ENCODE measurements around the gene CASP10. TPM values are rescaled to one million over a fixed set of nuclear protein-coding genes. Genes with fewer than 3 reads are reported as not detected.
A peak's percentile ranks its signal among the peaks of the same experiment; 100 is the strongest.
"Not testable (repeated sequence)": the region's sequence is repeated elsewhere in the genome, so short reads cannot be mapped to it uniquely, and the experiment has no call there.

CASP10 gene
- total RNA-seq, 2 experiments from 2014 or later, result 47.8 to 51.3 TPM

DNA sequence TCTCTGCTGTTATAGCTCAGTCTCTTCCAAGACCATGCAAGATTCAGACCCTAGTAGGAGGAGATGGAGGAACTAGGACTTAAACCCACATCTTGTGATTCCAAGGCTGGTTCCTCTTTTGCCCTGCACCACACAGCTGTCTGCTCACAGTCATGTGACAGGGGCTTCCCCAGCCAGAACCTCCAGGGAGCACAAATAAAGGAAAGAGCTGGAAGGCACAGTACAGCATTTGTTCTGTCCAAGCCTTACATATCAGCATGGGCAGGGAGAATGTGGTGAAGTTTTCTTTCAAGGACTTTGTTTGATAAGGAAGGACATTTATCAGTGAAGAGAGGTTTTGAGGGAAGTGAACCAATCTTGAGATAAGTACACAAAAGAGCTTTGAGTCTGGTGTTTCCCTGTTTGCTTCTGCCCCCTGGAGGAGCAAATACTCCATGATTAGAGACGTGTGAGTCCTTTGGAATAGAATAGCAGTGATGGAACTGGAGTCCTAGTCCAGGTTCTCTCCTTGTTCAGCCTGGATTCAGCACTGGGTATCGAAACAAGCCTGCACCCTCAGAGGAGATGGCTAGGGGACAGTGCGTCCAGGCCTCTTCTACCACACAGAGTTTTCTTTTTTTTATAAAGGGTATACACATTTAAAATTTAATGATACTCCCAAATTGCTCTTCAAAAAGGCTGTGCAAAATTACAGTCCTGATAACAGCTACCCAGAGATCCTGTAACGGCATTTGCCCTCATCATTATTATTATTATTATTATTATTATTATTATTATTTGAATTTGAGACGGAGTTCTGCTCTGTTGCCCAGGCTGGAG, 24.6 kb upstream of the CASP10 start:
- POLR2A ChIA-PET, result interaction anchor here (0.7 to 2.2 kb wide), 14 partner anchors 10 to 294 kb away, joined by 3 to 36 read pairs (median 4); partner anchors contain the start of genes CFLAR, CLK1, HYCC2 and NDUFB3
- no peaks in the 10 kb centered on the region for H3K9me3 Mint-ChIP-seq
- H3K36me3 Mint-ChIP-seq (ENCODE audit: low read depth), result peaks cover 72% of the 10 kb centered on the region

DNA sequence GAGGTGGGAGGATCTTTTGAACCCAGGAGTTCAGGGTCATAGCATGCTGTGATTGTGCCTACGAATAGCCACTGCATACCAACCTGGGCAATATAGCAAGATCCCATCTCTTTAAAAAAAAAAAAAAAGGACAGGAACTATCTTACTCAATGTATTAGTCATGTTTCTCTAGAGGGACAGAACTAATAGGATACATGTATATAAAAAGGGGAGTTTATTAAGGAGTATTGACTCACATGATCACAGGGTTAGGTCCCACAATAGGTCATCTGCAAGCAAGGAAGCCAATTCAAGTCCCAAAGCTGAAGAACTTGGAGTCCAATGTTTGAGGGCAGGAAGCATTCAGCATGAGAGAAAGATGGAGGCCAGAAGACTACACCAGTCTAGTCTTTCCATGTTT, 18.8 kb upstream of the CASP10 start:
- Mint-ChIP-seq H3K4me3 (no peak overlapping the region), H3K27me3 (peaks cover 2% of the 10 kb centered on the region), H3K27ac (no peak overlapping the region), H3K4me1 (no peaks in the 10 kb centered on the region), H3K9me3 (peaks cover 2% of the 10 kb centered on the region), H3K36me3 (ENCODE audit: low read depth) (peaks cover 77% of the 10 kb centered on the region)
- no peak for DNase-seq
- POLR2A ChIA-PET, result interaction anchor here (2.4 to 3.2 kb wide), 2 partner anchors 10 to 47 kb away, joined by 5 to 10 read pairs; no protein-coding TSS in a partner anchor
- CTCF ChIA-PET, result interaction anchor here (1.1 kb wide), 1 partner anchor 69 kb away, joined by 3 read pairs; no protein-coding TSS in a partner anchor

More for the DNA sequence above, 24.6 kb upstream of the CASP10 start:
- Mint-ChIP-seq H3K27me3 (no peaks in the 10 kb centered on the region), H3K27ac (peak overlapping the region; percentile 50), H3K4me1 (peaks cover 15% of the 10 kb centered on the region), H3K4me3 (no peak overlapping the region)
- DNase-seq, result peak; percentile 63
- CTCF ChIA-PET, result interaction anchor here (0.6 to 2.8 kb wide), 30 partner anchors 10 to 445 kb away, joined by 3 to 47 read pairs (median 4); partner anchors contain the start of genes CASP10, CFLAR, HYCC2 and NDUFB3

DNA sequence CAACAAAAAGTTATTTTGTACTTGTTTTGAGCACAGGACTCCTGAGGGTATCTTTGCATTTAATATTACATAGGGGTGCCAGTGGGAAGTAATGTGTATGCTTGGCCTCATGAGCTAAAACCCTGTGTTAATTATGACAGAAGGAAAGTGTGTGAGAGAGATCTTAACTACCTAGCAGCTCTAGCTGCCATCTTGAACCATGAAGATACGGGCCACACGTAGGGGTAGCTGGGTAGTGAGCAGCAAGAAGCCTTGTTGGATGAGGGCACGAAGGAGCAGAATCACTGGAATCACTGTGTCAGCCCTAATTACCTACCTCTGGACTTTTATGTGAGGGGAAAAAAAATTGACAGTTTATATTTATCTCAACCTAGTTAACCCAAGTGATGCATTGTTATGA, 15.4 kb upstream of the CASP10 start:
- POLR2A ChIA-PET, result no interaction called here
- Mint-ChIP-seq H3K36me3 (ENCODE audit: low read depth) (peaks cover 52% of the 10 kb centered on the region), H3K4me1 (no peaks in the 10 kb centered on the region), H3K27ac (no peak overlapping the region), H3K4me3 (no peak overlapping the region), H3K27me3 (peaks cover 9% of the 10 kb centered on the region), H3K9me3 (peaks cover 2% of the 10 kb centered on the region)
- DNase-seq, result no peak
- CTCF ChIA-PET, result interaction anchor here (1.3 kb wide), 1 partner anchor 10 kb away, joined by 3 read pairs; no protein-coding TSS in a partner anchor

- H3K27me3 Mint-ChIP-seq, H3K9me3 Mint-ChIP-seq, CTCF ChIA-PET, H3K4me3 Mint-ChIP-seq, H3K27ac Mint-ChIP-seq, H3K4me1 Mint-ChIP-seq, DNase-seq: not testable (repeated sequence)
- peaks cover 43% of the 10 kb centered on the region for H3K36me3 Mint-ChIP-seq (ENCODE audit: low read depth)
- POLR2A ChIA-PET, result interaction anchor here (1.4 kb wide), 1 partner anchor 206 kb away, joined by 3 read pairs; no protein-coding TSS in a partner anchor
Measured at GRCh38 chr2:201168496-201168895, 14.4 kb upstream of the CASP10 start.

- peaks cover 9% of the 10 kb centered on the region for H3K27me3 Mint-ChIP-seq
- POLR2A ChIA-PET, result interaction anchor here (1.0 to 1.6 kb wide), 4 partner anchors 11 to 61 kb away, joined by 3 to 4 read pairs (median 3); no protein-coding TSS in a partner anchor
- CTCF ChIA-PET, result interaction anchor here (1.2 to 1.7 kb wide), 4 partner anchors 22 to 270 kb away, joined by 3 to 6 read pairs (median 4); no protein-coding TSS in a partner anchor
- peaks cover 20% of the 10 kb centered on the region for H3K36me3 Mint-ChIP-seq (ENCODE audit: low read depth)
- H3K9me3 Mint-ChIP-seq, result peaks cover 2% of the 10 kb centered on the region
- DNase-seq, result no peak
- no peak overlapping the region for H3K27ac Mint-ChIP-seq
- no peak overlapping the region for H3K4me3 Mint-ChIP-seq
- H3K4me1 Mint-ChIP-seq, result peaks cover 6% of the 10 kb centered on the region
Measured at GRCh38 chr2:201171259-201171814, 11.6 kb upstream of the CASP10 start.

DNA sequence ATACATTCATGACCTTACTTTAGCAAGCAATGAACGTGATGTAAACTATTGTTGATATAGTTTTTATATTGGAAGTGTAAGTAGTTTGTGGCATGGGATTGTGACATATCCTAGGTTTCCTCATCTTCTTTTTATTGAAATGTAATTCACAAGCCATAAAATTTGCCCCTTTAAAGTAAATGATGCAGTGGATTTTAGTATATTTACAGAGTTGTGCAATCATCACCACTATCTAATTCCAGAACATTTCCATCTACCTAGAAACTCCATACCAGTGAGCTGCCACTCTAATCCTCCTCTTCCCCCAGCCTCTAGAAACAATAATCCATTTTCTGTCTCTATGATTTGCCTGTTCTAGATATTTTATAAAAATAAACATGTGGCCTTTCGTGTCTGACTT, 10.7 kb upstream of the CASP10 start:
- Mint-ChIP-seq H3K4me3 (no peak overlapping the region), H3K4me1 (peaks cover 9% of the 10 kb centered on the region), H3K9me3 (peaks cover 2% of the 10 kb centered on the region), H3K27ac (no peak overlapping the region), H3K36me3 (ENCODE audit: low read depth) (peaks cover 11% of the 10 kb centered on the region), H3K27me3 (peaks cover 9% of the 10 kb centered on the region)
- CTCF ChIA-PET, result interaction anchor here (1.3 to 1.4 kb wide), 2 partner anchors 22 to 60 kb away, joined by 3 to 5 read pairs; no protein-coding TSS in a partner anchor
- DNase-seq, result no peak
- POLR2A ChIA-PET, result interaction anchor here (0.5 to 1.2 kb wide), 2 partner anchors 54 to 251 kb away, joined by 3 to 4 read pairs; no protein-coding TSS in a partner anchor

- DNase-seq, result no peak
- peaks cover 17% of the 10 kb centered on the region for H3K4me1 Mint-ChIP-seq
- peaks cover 2% of the 10 kb centered on the region for H3K9me3 Mint-ChIP-seq
- no peaks in the 10 kb centered on the region for H3K36me3 Mint-ChIP-seq (ENCODE audit: low read depth)
- ChIA-PET CTCF (no interaction called here), POLR2A (no interaction called here)
- no peak overlapping the region for H3K27ac Mint-ChIP-seq
- H3K27me3 Mint-ChIP-seq, result peaks cover 5% of the 10 kb centered on the region
- no peak overlapping the region for H3K4me3 Mint-ChIP-seq
Measured at GRCh38 chr2:201174687-201175086, 8.3 kb upstream of the CASP10 start.

DNA sequence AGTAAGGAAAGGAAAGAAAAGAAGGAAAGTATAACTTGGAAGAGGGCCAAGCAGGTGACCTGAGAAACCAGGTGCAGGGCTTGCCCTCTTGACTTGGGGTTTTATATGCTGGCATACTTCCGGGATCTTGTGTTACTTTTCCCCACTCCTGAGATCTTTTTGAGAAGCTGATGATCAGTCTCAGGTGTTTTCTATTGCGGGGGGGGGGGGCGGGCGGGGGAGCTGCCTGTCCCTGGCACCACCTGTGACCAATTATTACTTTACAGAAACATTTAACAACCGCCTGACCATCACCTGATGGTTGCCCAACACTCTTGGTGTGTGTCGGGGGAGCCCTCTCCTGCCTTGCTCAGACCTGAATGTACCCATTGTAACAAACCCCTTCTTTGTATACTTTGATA, 6.9 kb upstream of the CASP10 start:
- DNase-seq, result no peak
- Mint-ChIP-seq H3K27me3 (peaks cover 3% of the 10 kb centered on the region), H3K9me3 (peaks cover 2% of the 10 kb centered on the region), H3K27ac (no peak overlapping the region), H3K4me3 (no peak overlapping the region), H3K36me3 (ENCODE audit: low read depth) (no peaks in the 10 kb centered on the region), H3K4me1 (peaks cover 25% of the 10 kb centered on the region)
- ChIA-PET POLR2A (interaction anchor here (2.7 kb wide), 1 partner anchor 58 kb away, joined by 14 read pairs; no protein-coding TSS in a partner anchor), CTCF (interaction anchor here (0.6 to 1.4 kb wide), 3 partner anchors 56 to 270 kb away, joined by 3 to 10 read pairs (median 5); no protein-coding TSS in a partner anchor)

DNA sequence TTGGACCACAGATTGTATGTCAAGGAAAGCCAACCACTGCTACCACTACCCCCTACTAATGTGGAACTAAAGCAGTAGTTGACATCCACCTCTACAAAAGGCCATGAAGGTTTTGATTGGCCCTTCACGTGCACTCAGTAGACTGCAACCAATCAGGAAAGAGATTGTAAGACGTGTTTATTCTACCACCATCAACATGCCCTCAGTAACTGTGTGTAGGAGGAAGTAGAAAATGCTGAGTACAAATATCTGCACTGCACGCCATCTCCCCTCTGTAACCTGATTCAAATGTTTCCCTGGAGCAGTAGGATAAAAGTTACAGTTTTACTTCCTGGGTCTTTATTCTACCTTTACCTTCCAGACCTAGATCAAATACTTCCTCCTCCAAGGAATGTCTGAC, 2.9 kb upstream of the CASP10 start:
- POLR2A ChIA-PET, result interaction anchor here (5.5 kb wide), 1 partner anchor 53 kb away, joined by 160 read pairs; no protein-coding TSS in a partner anchor
- no peak overlapping the region for H3K27ac Mint-ChIP-seq
- CTCF ChIA-PET, result interaction anchor here (1.1 to 4.4 kb wide), 4 partner anchors 22 to 279 kb away, joined by 3 to 317 read pairs (median 45); no protein-coding TSS in a partner anchor
- no peak overlapping the region for H3K4me3 Mint-ChIP-seq
- no peak for DNase-seq
- H3K36me3 Mint-ChIP-seq (ENCODE audit: low read depth), result peaks cover 17% of the 10 kb centered on the region
- peaks cover 2% of the 10 kb centered on the region for H3K9me3 Mint-ChIP-seq
- no peaks in the 10 kb centered on the region for H3K27me3 Mint-ChIP-seq
- H3K4me1 Mint-ChIP-seq, result peaks cover 41% of the 10 kb centered on the region

- Mint-ChIP-seq H3K36me3 (ENCODE audit: low read depth) (peaks cover 48% of the 10 kb centered on the region), H3K9me3 (peaks cover 6% of the 10 kb centered on the region), H3K27me3 (no peaks in the 10 kb centered on the region), H3K4me1 (peaks cover 62% of the 10 kb centered on the region), H3K4me3 (peak overlapping the region; percentile 98), H3K27ac (peak overlapping the region; percentile 84)
- POLR2A ChIA-PET, result interaction anchor here (1.0 to 5.5 kb wide), 26 partner anchors 11 to 1084 kb away, joined by 3 to 160 read pairs (median 6); partner anchors contain the start of genes CASP8, CFLAR, CLK1 and HYCC2
- DNase-seq, result no peak
- CTCF ChIA-PET, result interaction anchor here (0.9 to 4.4 kb wide), 34 partner anchors 9 to 996 kb away, joined by 3 to 317 read pairs (median 4); partner anchors contain the start of genes CASP8, CFLAR, ORC2 and STRADB
Measured at GRCh38 chr2:201183365-201183727, 405 bp downstream of the CASP10 start.

DNA sequence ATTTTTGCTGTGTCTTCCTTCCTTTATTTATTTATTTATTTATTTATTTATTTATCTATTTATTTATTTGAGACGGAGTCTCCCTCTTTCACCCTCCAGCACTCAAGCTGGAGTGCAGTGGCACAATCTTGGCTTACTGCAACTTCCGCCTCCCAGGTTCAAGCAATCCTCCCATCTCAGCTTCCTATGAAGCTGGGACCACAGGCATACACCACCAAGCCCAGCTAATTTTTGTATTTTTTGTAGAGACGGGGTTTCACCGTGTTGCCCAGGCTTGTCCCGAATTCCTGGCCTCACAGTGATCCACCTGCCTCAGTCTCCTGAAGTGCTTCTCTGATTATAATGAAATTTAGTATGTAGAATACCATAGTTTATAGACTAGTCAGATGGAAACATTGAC, 894 bp downstream of the CASP10 start:
- H3K27me3 Mint-ChIP-seq, DNase-seq, H3K9me3 Mint-ChIP-seq: not testable (repeated sequence)
- H3K36me3 Mint-ChIP-seq (ENCODE audit: low read depth), result peaks cover 53% of the 10 kb centered on the region
- peak overlapping the region; percentile 82 for H3K27ac Mint-ChIP-seq
- ChIA-PET POLR2A (interaction anchor here (1.1 to 5.5 kb wide), 14 partner anchors 10 to 295 kb away, joined by 4 to 160 read pairs (median 10); partner anchors contain the start of genes CASP8, CFLAR, NIF3L1 and ORC2), CTCF (interaction anchor here (0.9 to 4.4 kb wide), 13 partner anchors 12 to 286 kb away, joined by 3 to 317 read pairs (median 6); partner anchors contain the start of genes CASP8, STRADB and TRAK2)
- peak overlapping the region; percentile 98 for H3K4me3 Mint-ChIP-seq
- peaks cover 65% of the 10 kb centered on the region for H3K4me1 Mint-ChIP-seq

DNA sequence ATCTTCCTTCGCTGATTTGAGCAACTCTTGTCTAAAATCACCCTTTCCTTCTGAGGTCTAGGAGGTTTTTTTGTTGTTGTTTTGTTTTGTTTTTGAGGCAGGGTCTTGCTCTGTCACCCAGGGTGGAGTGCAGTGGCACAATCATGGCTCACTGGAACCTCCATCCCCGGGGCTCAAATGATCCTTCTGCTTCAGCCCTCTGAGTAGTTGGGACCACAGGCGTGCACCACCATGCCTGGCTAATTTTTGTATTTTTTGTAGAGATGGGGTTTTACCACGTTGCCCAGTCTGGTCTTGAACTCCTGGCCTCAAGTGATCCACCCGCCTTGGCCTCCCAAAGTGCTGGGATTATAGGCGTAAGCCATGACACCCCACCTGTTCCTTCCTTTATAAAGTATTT, 1.3 kb downstream of the CASP10 start:
- peak overlapping the region; percentile 98 for H3K4me3 Mint-ChIP-seq
- DNase-seq, H3K27me3 Mint-ChIP-seq, H3K9me3 Mint-ChIP-seq: not testable (repeated sequence)
- ChIA-PET CTCF (interaction anchor here (1.1 to 4.4 kb wide), 4 partner anchors 11 to 267 kb away, joined by 3 to 317 read pairs (median 32); partner anchors contain the start of genes STRADB and TRAK2), POLR2A (interaction anchor here (1.1 to 5.5 kb wide), 8 partner anchors 10 to 86 kb away, joined by 4 to 160 read pairs (median 26); partner anchors contain the start of genes CASP8 and CFLAR)
- peaks cover 57% of the 10 kb centered on the region for H3K36me3 Mint-ChIP-seq (ENCODE audit: low read depth)
- H3K27ac Mint-ChIP-seq, result peak overlapping the region; percentile 82
- peaks cover 64% of the 10 kb centered on the region for H3K4me1 Mint-ChIP-seq
